HUES6 (cell line): ENCODE measurements around the gene C4orf50.

ENCODE experiments used
- H3K27ac ChIP-seq: 2 replicates; pipeline ENCODE4 v1.7.0; 2013; ENCODE audit warnings: low read depth, mild to moderate bottlenecking, low read length, inconsistent platforms
- H3K27me3 ChIP-seq: 2 replicates; pipeline ENCODE4 v1.6.1; 2013; ENCODE audit warnings: low read length; ENCODE audit not compliant: control insufficient read depth, insufficient read depth
- H3K36me3 ChIP-seq: 2 replicates; pipeline ENCODE4 v1.6.1; 2013; ENCODE audit warnings: low read length; ENCODE audit not compliant: control insufficient read depth, insufficient read depth
- H3K4me1 ChIP-seq: 2 replicates; pipeline ENCODE4 v1.6.1; 2013; ENCODE audit warnings: low read length; ENCODE audit not compliant: control insufficient read depth, insufficient read depth
- H3K4me3 ChIP-seq: 2 replicates; pipeline ENCODE4 v1.5.1; 2013; ENCODE audit warnings: low read depth, low read length
- H3K9ac ChIP-seq: one replicate; pipeline ENCODE4 v1.6.1; 2013; ENCODE audit warnings: mild to moderate bottlenecking, low read length
- H3K9me3 ChIP-seq: 2 replicates; pipeline ENCODE4 v1.6.1; 2013; ENCODE audit warnings: low read depth, low read length; ENCODE audit not compliant: control insufficient read depth, insufficient read depth

Gene C4orf50

GRCh38 chr4:5976921-5977320, 41.3 kb downstream of the C4orf50 start:
- H3K4me3 ChIP-seq, result no peak overlapping the region
- H3K9ac ChIP-seq, result no peak overlapping the region
- peaks cover 4% of the 10 kb centered on the region for H3K27me3 ChIP-seq
- H3K9me3 ChIP-seq, result no peaks in the 10 kb centered on the region
- H3K27ac ChIP-seq, result no peak overlapping the region
- 0 out of 2 replicates have a peak, but pooled peaks cover 4% of the 10 kb centered on the region for H3K4me1 ChIP-seq
- no peaks in the 10 kb centered on the region for H3K36me3 ChIP-seq

- H3K27ac ChIP-seq, result no peak overlapping the region
- H3K9ac ChIP-seq, result no peak overlapping the region
- H3K27me3 ChIP-seq, result peaks cover 4% of the 10 kb centered on the region
- H3K9me3 ChIP-seq, result no peaks in the 10 kb centered on the region
- H3K36me3 ChIP-seq, result no peaks in the 10 kb centered on the region
- H3K4me3 ChIP-seq, result no peak overlapping the region
- 0 out of 2 replicates have a peak, but pooled peaks cover 4% of the 10 kb centered on the region for H3K4me1 ChIP-seq
Observed at GRCh38 chr4:5976431-5976830, 41.8 kb downstream of the C4orf50 start.

- H3K27ac ChIP-seq, result no peak overlapping the region
- H3K4me3 ChIP-seq, result no peak overlapping the region
- H3K27me3 ChIP-seq, result peaks cover 4% of the 10 kb centered on the region
- no peaks in the 10 kb centered on the region for H3K9me3 ChIP-seq
- H3K36me3 ChIP-seq, result no peaks in the 10 kb centered on the region
- peaks cover 13% of the 10 kb centered on the region; the same call in 1 of the 2 replicates for H3K4me1 ChIP-seq
- no peak overlapping the region for H3K9ac ChIP-seq
Observed at GRCh38 chr4:5974321-5974720, 43.9 kb downstream of the C4orf50 start.

- no peak overlapping the region for H3K9ac ChIP-seq
- H3K27me3 ChIP-seq, result peaks cover 3% of the 10 kb centered on the region
- H3K9me3 ChIP-seq, result no peaks in the 10 kb centered on the region
- H3K4me3 ChIP-seq, result no peak overlapping the region
- no peak overlapping the region for H3K27ac ChIP-seq
- H3K36me3 ChIP-seq, result no peaks in the 10 kb centered on the region
- peaks cover 13% of the 10 kb centered on the region; the same call in 1 of the 2 replicates for H3K4me1 ChIP-seq
Observed at GRCh38 chr4:5973486-5974220, 44.6 kb downstream of the C4orf50 start.

- H3K9ac ChIP-seq, result no peak overlapping the region
Observed at GRCh38 chr4:5973033-5973432, 45.2 kb downstream of the C4orf50 start.

GRCh38 chr4:5972571-5972970, 45.7 kb downstream of the C4orf50 start:
- no peak overlapping the region for H3K9ac ChIP-seq
- H3K27me3 ChIP-seq, result no peaks in the 10 kb centered on the region; the same call in 1 of the 2 replicates
- no peak overlapping the region for H3K4me3 ChIP-seq
- H3K4me1 ChIP-seq, result peaks cover 13% of the 10 kb centered on the region; the same call in 1 of the 2 replicates
- H3K27ac ChIP-seq, result no peak overlapping the region
- no peaks in the 10 kb centered on the region for H3K36me3 ChIP-seq
- no peaks in the 10 kb centered on the region for H3K9me3 ChIP-seq

More at GRCh38 chr4:5973033-5973432, 45.2 kb downstream of the C4orf50 start:
- no peak overlapping the region for H3K4me3 ChIP-seq
- no peaks in the 10 kb centered on the region; the same call in 1 of the 2 replicates for H3K27me3 ChIP-seq
- H3K9me3 ChIP-seq, result no peaks in the 10 kb centered on the region
- H3K27ac ChIP-seq, result no peak overlapping the region
- peaks cover 13% of the 10 kb centered on the region; the same call in 1 of the 2 replicates for H3K4me1 ChIP-seq
- no peaks in the 10 kb centered on the region for H3K36me3 ChIP-seq

GRCh38 chr4:5971078-5971450, 47.2 kb downstream of the C4orf50 start:
- H3K4me3 ChIP-seq, result no peak overlapping the region
- peaks cover 2% of the 10 kb centered on the region; the same call in 1 of the 2 replicates for H3K27me3 ChIP-seq
- no peak overlapping the region for H3K9ac ChIP-seq
- peaks cover 13% of the 10 kb centered on the region; the same call in 1 of the 2 replicates for H3K4me1 ChIP-seq
- no peak overlapping the region for H3K27ac ChIP-seq
- no peaks in the 10 kb centered on the region for H3K9me3 ChIP-seq
- H3K36me3 ChIP-seq, result no peaks in the 10 kb centered on the region

- Histone ChIP-seq H3K27me3 (peaks cover 2% of the 10 kb centered on the region; the same call in 1 of the 2 replicates), H3K36me3 (no peaks in the 10 kb centered on the region), H3K4me1 (peaks cover 13% of the 10 kb centered on the region; the same call in 1 of the 2 replicates), H3K9ac (no peak overlapping the region), H3K27ac (no peak overlapping the region), H3K9me3 (no peaks in the 10 kb centered on the region), H3K4me3 (no peak overlapping the region)
Observed at GRCh38 chr4:5970381-5971077, 47.7 kb downstream of the C4orf50 start.

- no peaks in the 10 kb centered on the region for H3K9me3 ChIP-seq
- no peak overlapping the region for H3K9ac ChIP-seq
- no peak overlapping the region for H3K27ac ChIP-seq
- no peak overlapping the region for H3K4me3 ChIP-seq
- peaks cover 13% of the 10 kb centered on the region; the same call in 1 of the 2 replicates for H3K4me1 ChIP-seq
- H3K27me3 ChIP-seq, result peaks cover 2% of the 10 kb centered on the region; the same call in 1 of the 2 replicates
- no peaks in the 10 kb centered on the region for H3K36me3 ChIP-seq
Observed at GRCh38 chr4:5969777-5970176, 48.5 kb downstream of the C4orf50 start.

- H3K36me3 ChIP-seq, result no peaks in the 10 kb centered on the region
- H3K4me1 ChIP-seq, result peaks cover 13% of the 10 kb centered on the region; the same call in 1 of the 2 replicates
- no peak overlapping the region for H3K4me3 ChIP-seq
- no peaks in the 10 kb centered on the region for H3K9me3 ChIP-seq
- no peak overlapping the region for H3K27ac ChIP-seq
- H3K27me3 ChIP-seq, result peaks cover 2% of the 10 kb centered on the region; the same call in 1 of the 2 replicates
- H3K9ac ChIP-seq, result no peak overlapping the region
Observed at GRCh38 chr4:5969336-5969735, 48.9 kb downstream of the C4orf50 start.

GRCh38 chr4:5968246-5968645, 50.0 kb downstream of the C4orf50 start:
- no peak overlapping the region for H3K9ac ChIP-seq
- no peak overlapping the region for H3K27ac ChIP-seq
- H3K4me1 ChIP-seq, result peaks cover 14% of the 10 kb centered on the region
- no peak overlapping the region for H3K4me3 ChIP-seq
- no peaks in the 10 kb centered on the region for H3K36me3 ChIP-seq
- no peaks in the 10 kb centered on the region for H3K9me3 ChIP-seq
- H3K27me3 ChIP-seq, result peaks cover 2% of the 10 kb centered on the region; the same call in 1 of the 2 replicates
